A549 (cell line): Measurements from ENCODE around the gene GAA.

Experiments used
- CEBPB ChIP-seq, 2 experiments: fragments of >200 bp in 1 of 2; sonication (Bioruptor Twin) in 1 of 2; formaldehyde crosslinking in 1 of 2; IDR thresholded peaks; 2 replicates each; pipeline ENCODE4 v1.6.1; 2012 to 2016
- EP300 ChIP-seq, 2 experiments: fragments of >200 bp; sonication (Bioruptor Twin); formaldehyde crosslinking; IDR thresholded peaks; 2 replicates in 1 of 2; 3 replicates in 1 of 2; pipeline ENCODE4 v1.6.1; 2016 to 2017
- ESRRA ChIP-seq: fragments of 150-350 bp; IDR thresholded peaks from 2 replicates; pipeline ENCODE4 v1.6.1; 2014; ENCODE audit warnings: mild to moderate bottlenecking, low read length, borderline replicate concordance
- MAX ChIP-seq: IDR thresholded peaks from 2 replicates; pipeline ENCODE4 v1.6.1; 2012
- NFE2L2 ChIP-seq: fragments of 150-350 bp; conservative IDR thresholded peaks from 2 replicates; pipeline ENCODE4 v1.6.1; 2014; ENCODE audit warnings: low read length
- POLR2A ChIP-seq: IDR thresholded peaks from 2 replicates; pipeline ENCODE4 v1.6.1; 2012; ENCODE audit warnings: mild to moderate bottlenecking, low read length
- POLR2AphosphoS2 ChIP-seq: conservative IDR thresholded peaks from 2 replicates; pipeline ENCODE4 v1.6.1; 2012; ENCODE audit warnings: low read length, improper control_type of control experiment, inconsistent platforms
- RAD21 ChIP-seq, 2 experiments: fragments of >200 bp in 1 of 2; sonication (Bioruptor Twin) in 1 of 2; formaldehyde crosslinking in 1 of 2; IDR thresholded peaks in 1 of 2; conservative IDR thresholded peaks in 1 of 2; 2 replicates in 1 of 2; 3 replicates in 1 of 2; pipeline ENCODE4 v1.6.1; 2012 to 2018; ENCODE audit warnings: inconsistent platforms in 1 of 2
- REST ChIP-seq: fragments of 200-600 bp; sonication (generic); IDR thresholded peaks from 2 replicates; pipeline ENCODE4 v1.6.1; 2016; ENCODE audit warnings: antibody characterized with exemption, mild to moderate bottlenecking, moderate library complexity
- RFX5 ChIP-seq: fragments of 450-650 bp; IDR thresholded peaks from 2 replicates; pipeline ENCODE4 v1.7.1; 2014; ENCODE audit warnings: antibody characterized with exemption, mild to moderate bottlenecking, moderate library complexity
- SMC3 ChIP-seq: fragments of >200 bp; sonication (Bioruptor Twin); formaldehyde crosslinking; IDR thresholded peaks from 3 replicates; pipeline ENCODE4 v1.6.1; 2018; ENCODE audit warnings: inconsistent platforms
- TF ChIP-seq, protein P1 (sequence below): fragments of >200 bp; sonication (Bioruptor Twin); formaldehyde crosslinking; IDR thresholded peaks from 3 replicates; pipeline ENCODE4 v1.5.1; 2016
- TF ChIP-seq, protein P2 (sequence below): fragments of 250-450 bp; sonication (Bioruptor Pico); IDR thresholded peaks from 2 replicates; pipeline ENCODE4 v1.5.0; 2021; ENCODE audit warnings: mild to moderate bottlenecking, moderate library complexity, borderline replicate concordance
- TF ChIP-seq, protein P3 (sequence below): IDR thresholded peaks from 2 replicates; pipeline ENCODE4 v1.6.1; 2012

- TF ChIP-seq, protein P1, sequence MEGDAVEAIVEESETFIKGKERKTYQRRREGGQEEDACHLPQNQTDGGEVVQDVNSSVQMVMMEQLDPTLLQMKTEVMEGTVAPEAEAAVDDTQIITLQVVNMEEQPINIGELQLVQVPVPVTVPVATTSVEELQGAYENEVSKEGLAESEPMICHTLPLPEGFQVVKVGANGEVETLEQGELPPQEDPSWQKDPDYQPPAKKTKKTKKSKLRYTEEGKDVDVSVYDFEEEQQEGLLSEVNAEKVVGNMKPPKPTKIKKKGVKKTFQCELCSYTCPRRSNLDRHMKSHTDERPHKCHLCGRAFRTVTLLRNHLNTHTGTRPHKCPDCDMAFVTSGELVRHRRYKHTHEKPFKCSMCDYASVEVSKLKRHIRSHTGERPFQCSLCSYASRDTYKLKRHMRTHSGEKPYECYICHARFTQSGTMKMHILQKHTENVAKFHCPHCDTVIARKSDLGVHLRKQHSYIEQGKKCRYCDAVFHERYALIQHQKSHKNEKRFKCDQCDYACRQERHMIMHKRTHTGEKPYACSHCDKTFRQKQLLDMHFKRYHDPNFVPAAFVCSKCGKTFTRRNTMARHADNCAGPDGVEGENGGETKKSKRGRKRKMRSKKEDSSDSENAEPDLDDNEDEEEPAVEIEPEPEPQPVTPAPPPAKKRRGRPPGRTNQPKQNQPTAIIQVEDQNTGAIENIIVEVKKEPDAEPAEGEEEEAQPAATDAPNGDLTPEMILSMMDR = no peak
- no peak for TF ChIP-seq RAD21 (conservative IDR thresholded peaks at IDR 0.05 in 1 of 2, IDR thresholded peaks at IDR 0.05 in 1 of 2)
- no peak for TF ChIP-seq MAX
- TF ChIP-seq, protein P2, sequence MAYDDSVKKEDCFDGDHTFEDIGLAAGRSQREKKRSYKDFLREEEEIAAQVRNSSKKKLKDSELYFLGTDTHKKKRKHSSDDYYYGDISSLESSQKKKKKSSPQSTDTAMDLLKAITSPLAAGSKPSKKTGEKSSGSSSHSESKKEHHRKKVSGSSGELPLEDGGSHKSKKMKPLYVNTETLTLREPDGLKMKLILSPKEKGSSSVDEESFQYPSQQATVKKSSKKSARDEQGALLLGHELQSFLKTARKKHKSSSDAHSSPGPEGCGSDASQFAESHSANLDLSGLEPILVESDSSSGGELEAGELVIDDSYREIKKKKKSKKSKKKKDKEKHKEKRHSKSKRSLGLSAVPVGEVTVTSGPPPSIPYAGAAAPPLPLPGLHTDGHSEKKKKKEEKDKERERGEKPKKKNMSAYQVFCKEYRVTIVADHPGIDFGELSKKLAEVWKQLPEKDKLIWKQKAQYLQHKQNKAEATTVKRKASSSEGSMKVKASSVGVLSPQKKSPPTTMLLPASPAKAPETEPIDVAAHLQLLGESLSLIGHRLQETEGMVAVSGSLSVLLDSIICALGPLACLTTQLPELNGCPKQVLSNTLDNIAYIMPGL (CRISPR knock-in tag) = no peak
- TF ChIP-seq CEBPB (IDR thresholded peaks at IDR 0.05) = no peak
- TF ChIP-seq REST = no peak
- no peak for TF ChIP-seq RFX5
- no peak for TF ChIP-seq SMC3
- no peak for TF ChIP-seq ESRRA
- TF ChIP-seq POLR2AphosphoS2 = no peak
- no peak for TF ChIP-seq NFE2L2
- TF ChIP-seq, protein P3, sequence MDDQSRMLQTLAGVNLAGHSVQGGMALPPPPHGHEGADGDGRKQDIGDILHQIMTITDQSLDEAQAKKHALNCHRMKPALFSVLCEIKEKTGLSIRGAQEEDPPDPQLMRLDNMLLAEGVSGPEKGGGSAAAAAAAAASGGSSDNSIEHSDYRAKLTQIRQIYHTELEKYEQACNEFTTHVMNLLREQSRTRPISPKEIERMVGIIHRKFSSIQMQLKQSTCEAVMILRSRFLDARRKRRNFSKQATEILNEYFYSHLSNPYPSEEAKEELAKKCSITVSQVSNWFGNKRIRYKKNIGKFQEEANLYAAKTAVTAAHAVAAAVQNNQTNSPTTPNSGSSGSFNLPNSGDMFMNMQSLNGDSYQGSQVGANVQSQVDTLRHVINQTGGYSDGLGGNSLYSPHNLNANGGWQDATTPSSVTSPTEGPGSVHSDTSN = no peak
- no peak for TF ChIP-seq POLR2A
- no peak for TF ChIP-seq EP300 (IDR thresholded peaks at IDR 0.05)
Observed at GRCh38 chr17:80122026-80122575, 20.7 kb downstream of the GAA start.
